ENCODE data around the gene NUDT9.
"Not testable (repeated sequence)": the region's sequence is repeated elsewhere in the genome, so short reads cannot be mapped to it uniquely, and the experiment has no call there.

NUDT9 gene

GRCh38 chr4:87410157-87410556 is 12.2 kb upstream of the NUDT9 start:
- DNase-seq: no peak

GRCh38 chr4:87410679-87411078 is 11.7 kb upstream of the NUDT9 start:
- DNase-seq: no peak

DNA sequence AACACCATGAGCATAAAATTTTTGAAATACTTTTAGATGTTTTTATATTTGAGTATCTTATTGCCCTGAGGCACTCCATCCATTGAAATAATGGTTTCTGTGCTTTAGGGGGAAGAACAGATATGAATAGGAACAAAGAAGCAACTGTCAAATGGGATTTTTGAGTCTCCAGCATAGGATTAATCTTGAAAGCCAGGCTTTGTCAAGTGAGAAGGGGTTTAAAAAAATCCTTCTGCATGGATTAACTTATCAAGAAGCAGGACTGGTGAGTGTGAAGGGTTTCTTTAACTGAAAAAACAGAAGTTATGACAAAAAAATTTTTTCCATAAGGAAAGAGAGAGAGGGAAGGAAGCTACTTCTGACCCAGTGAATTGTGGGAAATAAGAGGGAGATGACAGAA is 7.6 kb upstream of the NUDT9 start:
- DNase-seq: no peak

GRCh38 chr4:87416965-87417364 is 5.4 kb upstream of the NUDT9 start:
- no peak for DNase-seq

DNA sequence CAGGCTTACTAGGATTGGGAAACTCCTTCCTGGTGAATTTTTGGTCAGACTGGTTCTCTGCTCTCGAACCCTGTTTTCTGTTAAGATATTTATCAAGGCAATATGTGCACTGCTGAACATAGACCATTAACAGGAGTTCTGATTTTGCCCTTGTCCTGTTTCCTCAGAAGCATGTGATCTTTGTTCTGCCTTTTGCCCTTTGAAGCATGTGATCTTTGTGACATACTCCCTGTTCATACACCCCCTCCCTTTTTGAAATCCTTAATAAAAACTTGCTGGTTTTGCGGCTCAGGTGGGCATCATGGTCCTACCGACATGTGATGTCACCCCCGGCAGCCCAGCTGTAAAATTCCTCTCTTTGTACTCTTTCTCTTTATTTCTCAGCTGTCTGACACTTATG is 4.0 kb upstream of the NUDT9 start:
- not testable (repeated sequence) for DNase-seq

DNA sequence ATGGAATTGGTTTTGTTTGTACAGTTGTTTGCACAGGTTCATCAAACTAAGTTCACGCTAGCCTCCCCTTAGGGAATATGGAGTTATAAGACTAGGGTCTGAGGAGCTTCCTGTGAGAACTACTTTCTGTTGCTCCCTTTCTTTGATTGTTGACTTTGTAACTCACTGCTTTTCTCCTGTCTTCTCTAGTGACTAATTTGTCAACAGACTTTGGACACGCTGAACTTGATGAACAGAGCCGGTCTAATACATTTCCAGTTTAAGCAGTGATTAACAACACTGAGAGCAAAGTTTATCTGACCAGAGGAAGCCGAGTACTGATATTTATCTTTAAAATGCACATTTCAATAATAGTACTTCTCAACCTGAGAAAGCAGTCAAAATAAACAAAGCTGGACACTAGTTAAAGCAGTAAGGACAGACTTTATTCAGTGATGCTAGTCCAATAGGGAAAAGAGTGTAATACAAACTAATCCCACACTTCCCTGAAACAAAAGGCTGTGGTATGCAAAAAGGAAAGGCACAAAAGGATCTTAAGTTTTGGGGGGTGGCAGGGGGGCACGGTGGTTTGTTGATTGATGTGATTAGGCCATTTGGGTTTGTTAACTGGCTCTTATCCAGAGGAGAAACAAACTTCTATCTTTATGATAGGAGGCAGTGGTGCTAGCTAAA is 2.7 kb upstream of the NUDT9 start:
- DNase-seq: no peak

DNA sequence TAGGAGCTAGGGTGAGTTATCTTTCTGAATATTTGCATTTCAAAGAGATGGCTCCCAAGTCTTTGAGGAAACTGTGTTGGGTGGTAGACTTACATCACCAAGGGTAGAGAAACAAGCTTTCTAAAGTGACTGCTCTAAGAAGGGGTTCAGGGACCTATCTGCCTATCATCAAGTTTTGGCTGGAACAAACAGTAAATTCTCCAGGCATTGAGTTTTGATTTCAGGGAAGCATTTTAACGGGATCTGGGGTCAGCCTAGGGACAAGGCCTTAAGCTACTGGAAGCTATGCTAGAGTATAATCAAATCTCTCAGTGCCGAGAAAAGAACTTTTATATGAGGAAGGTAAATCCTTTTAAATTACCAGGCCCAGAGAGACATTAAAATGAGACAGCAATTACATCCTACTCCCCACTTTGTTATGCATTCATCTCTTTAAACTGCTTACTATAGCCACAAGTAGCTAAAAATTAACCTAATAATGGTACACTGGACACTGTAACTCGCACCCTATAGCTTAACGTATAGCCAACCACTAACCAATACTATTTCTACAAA is 2.0 kb upstream of the NUDT9 start:
- no peak for DNase-seq

GRCh38 chr4:87423317-87424098 is 1.1 kb downstream of the NUDT9 start:
- DNase-seq: peak in 1 of 4 experiments; percentile 8

DNA sequence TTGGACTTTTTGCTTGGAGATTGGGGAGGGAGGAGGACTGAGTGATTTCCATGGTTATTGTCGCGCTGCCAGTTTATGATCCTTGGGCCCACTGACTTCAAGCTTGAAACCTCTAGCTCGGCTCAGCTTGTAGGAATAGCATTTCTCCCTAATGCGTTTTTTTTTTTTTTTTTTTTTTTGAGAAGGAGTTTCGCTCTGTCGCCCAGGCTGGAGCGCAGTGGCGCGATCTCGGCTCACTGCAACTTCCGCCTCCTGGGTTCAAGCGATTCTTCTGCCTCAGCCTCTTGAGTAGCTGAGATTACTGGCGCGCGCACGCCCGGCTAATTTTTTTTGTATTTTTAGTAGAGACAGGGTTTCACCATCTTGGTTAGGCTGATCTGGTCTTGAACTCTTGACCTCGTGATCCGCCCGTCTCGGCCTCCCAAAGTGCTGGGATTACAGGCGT is 1.7 kb downstream of the NUDT9 start:
- not testable (repeated sequence) for DNase-seq

DNA sequence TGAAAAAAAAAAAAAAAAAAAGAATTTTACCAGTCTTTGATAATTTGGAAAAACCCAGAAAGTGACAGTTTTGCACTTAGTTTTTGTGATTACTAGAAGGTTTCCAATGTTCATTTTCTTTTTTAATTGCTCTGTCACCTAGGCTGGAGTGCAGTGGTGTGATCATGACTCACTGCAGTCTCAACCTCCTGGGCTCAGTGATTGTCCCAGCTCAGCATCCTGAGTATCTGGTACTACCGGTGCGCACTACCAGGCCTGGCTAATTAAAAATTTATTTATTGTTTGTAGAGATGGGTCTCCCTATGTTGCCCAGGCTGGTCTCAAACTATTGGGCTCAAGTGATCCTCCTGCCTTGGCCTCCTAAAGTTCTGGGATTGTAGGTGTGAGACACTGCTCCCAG is 3.3 kb downstream of the NUDT9 start:
- DNase-seq: no peak

GRCh38 chr4:87426865-87427517 is 4.6 kb downstream of the NUDT9 start:
- DNase-seq: no peak

- no peak for DNase-seq
These were observed 5.1 kb downstream of the NUDT9 start for GRCh38 chr4:87427518-87427868.

DNA sequence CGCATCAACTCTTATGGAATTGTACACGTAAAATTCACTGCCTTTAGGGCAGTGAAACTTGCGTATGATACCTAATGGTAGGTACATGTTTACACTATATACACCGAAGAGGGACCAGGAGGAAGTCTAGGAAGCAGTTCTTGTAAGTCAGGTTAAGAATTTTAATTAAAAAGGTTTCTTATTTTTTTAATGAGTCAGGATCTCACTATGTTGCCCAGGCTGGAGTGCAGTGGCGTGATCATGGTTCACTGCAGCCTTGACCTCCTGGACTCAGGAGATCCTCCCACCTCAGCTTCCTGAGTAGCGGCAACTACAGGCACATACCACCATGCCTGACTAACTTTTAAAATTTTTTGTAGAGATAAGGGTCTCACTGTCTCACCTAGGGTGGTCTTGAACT is 6.6 kb downstream of the NUDT9 start:
- no peak for DNase-seq

DNA sequence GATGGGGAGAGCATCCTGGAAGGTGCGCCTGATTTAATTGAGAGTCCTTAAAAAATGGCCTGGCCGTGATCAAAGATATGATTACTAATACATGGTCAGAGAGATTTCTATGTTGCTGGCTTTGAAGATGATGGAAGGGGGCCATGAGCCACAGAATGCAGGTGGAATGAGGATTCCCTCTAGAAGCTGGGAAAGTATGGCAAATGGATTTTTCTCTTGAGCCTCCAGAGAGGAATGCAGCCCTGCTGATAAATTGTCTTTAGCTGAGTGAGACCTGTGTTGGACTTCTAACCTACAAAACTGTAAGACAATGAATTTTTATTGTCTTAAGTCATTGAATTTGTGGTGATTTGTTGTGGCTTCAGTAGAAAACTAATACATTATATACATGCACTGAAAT is 7.7 kb downstream of the NUDT9 start:
- DNase-seq: no peak

DNA sequence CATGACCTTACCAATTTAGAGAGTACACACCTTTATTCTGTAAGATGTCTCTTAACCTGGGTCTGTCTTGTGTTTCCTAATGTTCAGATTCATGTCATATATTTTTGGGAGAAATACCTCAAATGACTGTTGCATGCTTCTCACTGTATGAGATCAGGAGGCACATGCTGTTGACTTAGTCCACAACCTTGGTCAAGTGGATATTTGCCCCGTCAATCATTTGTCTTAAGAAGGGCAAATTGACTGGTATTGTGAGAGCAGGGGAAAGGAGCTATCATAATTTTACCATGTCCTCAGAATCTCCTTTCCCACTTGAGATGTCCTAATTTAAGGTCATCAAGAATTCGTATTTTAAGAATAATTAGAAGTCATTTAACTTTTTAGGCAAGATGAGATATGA is 11.0 kb downstream of the NUDT9 start:
- no peak for DNase-seq

- DNase-seq: no peak
These were observed 20.5 kb downstream of the NUDT9 start for GRCh38 chr4:87442889-87443288.

- no peak for DNase-seq
These were observed 22.4 kb downstream of the NUDT9 start for GRCh38 chr4:87444741-87445140.

GRCh38 chr4:87445964-87446363 is 23.6 kb downstream of the NUDT9 start:
- DNase-seq: no peak

GRCh38 chr4:87446375-87446774 is 24.0 kb downstream of the NUDT9 start:
- DNase-seq: not testable (repeated sequence)

GRCh38 chr4:87451537-87451936 is 29.2 kb downstream of the NUDT9 start:
- no peak for DNase-seq

DNA sequence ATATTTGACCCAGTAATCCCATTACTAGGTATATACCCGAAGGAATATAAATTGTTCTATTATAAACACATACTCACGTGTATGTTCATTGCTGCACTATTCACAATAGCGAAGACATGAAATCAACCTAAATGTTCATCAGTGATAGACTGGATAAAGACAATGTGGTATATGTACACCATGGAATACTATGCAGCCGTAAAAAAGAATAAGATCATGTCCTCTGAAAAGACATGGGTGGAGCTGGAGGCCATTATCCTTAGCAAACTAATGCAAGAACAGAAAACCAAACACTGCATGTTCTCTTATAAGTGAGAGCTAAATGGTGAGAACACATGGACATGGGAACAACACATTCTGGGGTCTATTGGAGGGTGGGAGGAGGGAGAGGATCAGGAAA is 36.5 kb downstream of the NUDT9 start:
- no peak for DNase-seq

- DNase-seq: no peak
These were observed 38.9 kb downstream of the NUDT9 start for GRCh38 chr4:87461281-87461700.

- no peak for DNase-seq
These were observed 39.7 kb downstream of the NUDT9 start for GRCh38 chr4:87462102-87462501.
